SJCRH30 (cell line): Measurements from ENCODE around the gene SCN9A. TPM values are rescaled to one million over a fixed set of nuclear protein-coding genes. Genes with fewer than 3 reads are reported as not detected.
A peak's percentile ranks its signal among the peaks of the same experiment; 100 is the strongest.

ENCODE experiments used
- DNase-seq, 2 experiments: peaks; one replicate each; pipeline ENCODE4 v3.0.0-alpha.2; 2015 to 2020
- H3K27ac ChIP-seq: fragments of 250-450 bp; sonication (Bioruptor Pico); 2 replicates; pipeline ENCODE4 v1.5.1; 2020; ENCODE audit warnings: mild to moderate bottlenecking, moderate library complexity
- H3K27me3 ChIP-seq: fragments of 250-450 bp; sonication (Bioruptor Pico); 2 replicates; pipeline ENCODE4 v1.5.1; 2020; ENCODE audit warnings: mild to moderate bottlenecking, moderate library complexity
- H3K36me3 ChIP-seq: fragments of 250-450 bp; sonication (Bioruptor Pico); 2 replicates; pipeline ENCODE4 v1.5.1; 2020; ENCODE audit warnings: mild to moderate bottlenecking, moderate library complexity
- H3K4me1 ChIP-seq: fragments of 250-450 bp; sonication (Bioruptor Pico); 2 replicates; pipeline ENCODE4 v1.5.1; 2020; ENCODE audit warnings: mild to moderate bottlenecking, moderate library complexity
- H3K4me3 ChIP-seq: fragments of 250-450 bp; sonication (Bioruptor Pico); 2 replicates; pipeline ENCODE4 v1.5.1; 2020; ENCODE audit warnings: mild to moderate bottlenecking, moderate library complexity
- H3K9me3 ChIP-seq: fragments of 250-450 bp; sonication (Bioruptor Pico); replicated peaks from 2 replicates; pipeline ENCODE4 v1.5.1; 2020; ENCODE audit warnings: mild to moderate bottlenecking, moderate library complexity
- total RNA-seq: library from RNA; depleted of rRNA; stranded (reverse); fragments of >200 nt; shearing (Covaris generic); gene quantifications from 2 replicates; pipeline ENCODE4 v1.2.3, GENCODE V29; 2014

Gene SCN9A
- total RNA-seq, 1 experiment from 2014 or later: 4.7 TPM

- no peaks in the 10 kb centered on the region for H3K27me3 ChIP-seq
- H3K36me3 ChIP-seq: no peaks in the 10 kb centered on the region
- no peaks in the 10 kb centered on the region for H3K9me3 ChIP-seq
- DNase-seq: peak; percentile 78 to 91
- peak overlapping the region; percentile 81 for H3K27ac ChIP-seq
- H3K4me1 ChIP-seq: peaks cover 18% of the 10 kb centered on the region
- no peak overlapping the region for H3K4me3 ChIP-seq
Measured at GRCh38 chr2:166278856-166279255, 96.9 kb downstream of the SCN9A start.

- Histone ChIP-seq H3K9me3 (0 out of 2 replicates have a peak, but pooled peaks cover 2% of the 10 kb centered on the region), H3K27ac (no peak overlapping the region), H3K4me3 (no peak overlapping the region), H3K27me3 (no peaks in the 10 kb centered on the region), H3K36me3 (no peaks in the 10 kb centered on the region), H3K4me1 (no peaks in the 10 kb centered on the region)
- no peak for DNase-seq
Measured at GRCh38 chr2:166270376-166270775, 105.4 kb downstream of the SCN9A start.

- DNase-seq: no peak
- no peaks in the 10 kb centered on the region for H3K4me1 ChIP-seq
- no peak overlapping the region for H3K27ac ChIP-seq
- 0 out of 2 replicates have a peak, but pooled peaks cover 2% of the 10 kb centered on the region for H3K9me3 ChIP-seq
- H3K4me3 ChIP-seq: no peak overlapping the region
- H3K27me3 ChIP-seq: no peaks in the 10 kb centered on the region
- H3K36me3 ChIP-seq: no peaks in the 10 kb centered on the region
Measured at GRCh38 chr2:166269322-166269721, 106.4 kb downstream of the SCN9A start.

GRCh38 chr2:166257859-166258258 lies 117.9 kb downstream of the SCN9A start:
- H3K4me3 ChIP-seq: no peak overlapping the region
- DNase-seq: no peak
- no peaks in the 10 kb centered on the region for H3K27me3 ChIP-seq
- H3K27ac ChIP-seq: no peak overlapping the region
- no peaks in the 10 kb centered on the region for H3K36me3 ChIP-seq
- H3K4me1 ChIP-seq: no peaks in the 10 kb centered on the region
- no peaks in the 10 kb centered on the region for H3K9me3 ChIP-seq

GRCh38 chr2:166256896-166257295 lies 118.8 kb downstream of the SCN9A start:
- H3K4me1 ChIP-seq: no peaks in the 10 kb centered on the region
- H3K36me3 ChIP-seq: no peaks in the 10 kb centered on the region
- no peak for DNase-seq
- H3K27ac ChIP-seq: no peak overlapping the region
- no peaks in the 10 kb centered on the region for H3K9me3 ChIP-seq
- H3K27me3 ChIP-seq: no peaks in the 10 kb centered on the region
- H3K4me3 ChIP-seq: no peak overlapping the region

- no peak overlapping the region for H3K27ac ChIP-seq
- no peaks in the 10 kb centered on the region for H3K36me3 ChIP-seq
- no peaks in the 10 kb centered on the region for H3K9me3 ChIP-seq
- no peak for DNase-seq
- H3K27me3 ChIP-seq: no peaks in the 10 kb centered on the region
- no peak overlapping the region for H3K4me3 ChIP-seq
- no peaks in the 10 kb centered on the region for H3K4me1 ChIP-seq
Measured at GRCh38 chr2:166249318-166249717, 126.4 kb downstream of the SCN9A start.

- no peak for DNase-seq
- H3K36me3 ChIP-seq: no peaks in the 10 kb centered on the region
- no peaks in the 10 kb centered on the region for H3K9me3 ChIP-seq
- H3K4me3 ChIP-seq: no peak overlapping the region
- no peaks in the 10 kb centered on the region for H3K27me3 ChIP-seq
- H3K27ac ChIP-seq: no peak overlapping the region
- no peaks in the 10 kb centered on the region for H3K4me1 ChIP-seq
Measured at GRCh38 chr2:166246901-166247300, 128.8 kb downstream of the SCN9A start.

GRCh38 chr2:166242309-166242708 lies 133.4 kb downstream of the SCN9A start:
- H3K4me3 ChIP-seq: no peak overlapping the region
- no peak for DNase-seq
- no peaks in the 10 kb centered on the region; the same call in 1 of the 2 replicates for H3K36me3 ChIP-seq
- H3K9me3 ChIP-seq: no peaks in the 10 kb centered on the region
- H3K27ac ChIP-seq: no peak overlapping the region
- no peaks in the 10 kb centered on the region for H3K27me3 ChIP-seq
- H3K4me1 ChIP-seq: peaks cover 12% of the 10 kb centered on the region

- peaks cover 12% of the 10 kb centered on the region for H3K4me1 ChIP-seq
- no peak overlapping the region for H3K4me3 ChIP-seq
- no peak for DNase-seq
- H3K36me3 ChIP-seq: no peaks in the 10 kb centered on the region; the same call in 1 of the 2 replicates
- no peak overlapping the region for H3K27ac ChIP-seq
- no peaks in the 10 kb centered on the region for H3K27me3 ChIP-seq
- H3K9me3 ChIP-seq: no peaks in the 10 kb centered on the region
Measured at GRCh38 chr2:166240387-166241313, 135.1 kb downstream of the SCN9A start.

GRCh38 chr2:166239548-166239947 lies 136.2 kb downstream of the SCN9A start:
- peaks cover 16% of the 10 kb centered on the region for H3K4me1 ChIP-seq
- H3K27me3 ChIP-seq: no peaks in the 10 kb centered on the region
- no peak overlapping the region for H3K27ac ChIP-seq
- H3K9me3 ChIP-seq: no peaks in the 10 kb centered on the region
- no peaks in the 10 kb centered on the region; the same call in 1 of the 2 replicates for H3K36me3 ChIP-seq
- DNase-seq: no peak
- no peak overlapping the region for H3K4me3 ChIP-seq

- Histone ChIP-seq H3K27ac (no peak overlapping the region), H3K4me3 (no peak overlapping the region), H3K9me3 (no peaks in the 10 kb centered on the region), H3K36me3 (no peaks in the 10 kb centered on the region; the same call in 1 of the 2 replicates), H3K27me3 (no peaks in the 10 kb centered on the region), H3K4me1 (peaks cover 30% of the 10 kb centered on the region)
- peak in 1 of 2 experiments; percentile 39 for DNase-seq
Measured at GRCh38 chr2:166238176-166238575, 137.6 kb downstream of the SCN9A start.

GRCh38 chr2:166234112-166234846 lies 141.5 kb downstream of the SCN9A start:
- Histone ChIP-seq H3K4me3 (no peak overlapping the region), H3K36me3 (no peaks in the 10 kb centered on the region; the same call in 1 of the 2 replicates), H3K4me1 (peaks cover 34% of the 10 kb centered on the region), H3K9me3 (no peaks in the 10 kb centered on the region), H3K27me3 (no peaks in the 10 kb centered on the region), H3K27ac (peak overlapping the region; percentile 79)
- peak in 1 of 2 experiments; percentile 38 for DNase-seq

GRCh38 chr2:166233244-166233643 lies 142.5 kb downstream of the SCN9A start:
- peaks cover 31% of the 10 kb centered on the region for H3K4me1 ChIP-seq
- H3K36me3 ChIP-seq: no peaks in the 10 kb centered on the region; the same call in 1 of the 2 replicates
- H3K27ac ChIP-seq: peak overlapping the region; percentile 79; the same call in 1 of the 2 replicates
- DNase-seq: no peak
- H3K9me3 ChIP-seq: no peaks in the 10 kb centered on the region
- no peak overlapping the region for H3K4me3 ChIP-seq
- H3K27me3 ChIP-seq: no peaks in the 10 kb centered on the region

- no peak for DNase-seq
- H3K27ac ChIP-seq: no peak overlapping the region
- H3K36me3 ChIP-seq: no peaks in the 10 kb centered on the region
- peaks cover 22% of the 10 kb centered on the region for H3K4me1 ChIP-seq
- no peaks in the 10 kb centered on the region for H3K27me3 ChIP-seq
- no peaks in the 10 kb centered on the region for H3K9me3 ChIP-seq
- no peak overlapping the region for H3K4me3 ChIP-seq
Measured at GRCh38 chr2:166230724-166231070, 145.0 kb downstream of the SCN9A start.
